Activated CD4-positive, alpha-beta T cell treated with anti-CD3 and anti-CD28 coated beads for 36 hours (primary cell): Measurements from ENCODE around the gene TMC6. TPM values are rescaled to one million over a fixed set of nuclear protein-coding genes. Genes with fewer than 3 reads are reported as not detected.
A peak's percentile ranks its signal among the peaks of the same experiment; 100 is the strongest.
"Not testable (repeated sequence)": the region's sequence is repeated elsewhere in the genome, so short reads cannot be mapped to it uniquely, and the experiment has no call there.

Experiments used
- ATAC-seq: fragments of 200-7000 bp; cut with Tn5 transposase; one replicate; pipeline ENCODE4 v1.10.0; 2021; ENCODE audit warnings: mild to moderate bottlenecking, moderate library complexity
- CTCF ChIA-PET: fragments of 350-600 bp; sonication (Branson Sonifier 250); formaldehyde crosslinking; loops from one replicate; lab custom pipeline; 2021; ENCODE audit warnings: antibody characterized with exemption; lab: Charles Lee
- POLR2A ChIA-PET: fragments of 350-600 bp; sonication (Branson Sonifier 250); formaldehyde crosslinking; loops from one replicate; lab custom pipeline; 2021; ENCODE audit warnings: antibody characterized with exemption, inconsistent platforms; lab: Charles Lee
- DNase-seq: peaks from one replicate; pipeline ENCODE4 v3.0.0-alpha.2; 2020
- H3K27ac Mint-ChIP-seq: one replicate; pipeline ENCODE4 v1.8.0; 2021; ENCODE audit warnings: mixed read lengths
- H3K27me3 Mint-ChIP-seq: one replicate; pipeline ENCODE4 v1.8.0; 2021; ENCODE audit warnings: mixed read lengths
- H3K36me3 Mint-ChIP-seq: one replicate; pipeline ENCODE4 v1.8.0; 2021; ENCODE audit warnings: low read depth, mixed read lengths
- H3K4me1 Mint-ChIP-seq: one replicate; pipeline ENCODE4 v1.8.0; 2021; ENCODE audit warnings: mixed read lengths
- H3K4me3 Mint-ChIP-seq: one replicate; pipeline ENCODE4 v1.8.0; 2021; ENCODE audit warnings: mild to moderate bottlenecking, moderate library complexity, mixed read lengths
- H3K9me3 Mint-ChIP-seq: one replicate; pipeline ENCODE4 v1.8.0; 2021; ENCODE audit warnings: low read depth, mixed read lengths
- intact Hi-C, 2 experiments: fragments of 100-400 bp; cut with DNase I in 1 of 2; cut with micrococcal nuclease in 1 of 2; formaldehyde crosslinking; loops; one replicate each; pipeline versions ENCODE4 v1.14.2 to v1.15.1; 2022 to 2024; cut with DNase I, micrococcal nuclease
- total RNA-seq, 2 experiments: library from RNA; stranded (reverse); gene quantifications; one replicate each; pipeline ENCODE4 v1.2.3, GENCODE V29; 2021

TMC6 gene
- total RNA-seq, 2 experiments from 2014 or later: 138 to 145 TPM

DNA sequence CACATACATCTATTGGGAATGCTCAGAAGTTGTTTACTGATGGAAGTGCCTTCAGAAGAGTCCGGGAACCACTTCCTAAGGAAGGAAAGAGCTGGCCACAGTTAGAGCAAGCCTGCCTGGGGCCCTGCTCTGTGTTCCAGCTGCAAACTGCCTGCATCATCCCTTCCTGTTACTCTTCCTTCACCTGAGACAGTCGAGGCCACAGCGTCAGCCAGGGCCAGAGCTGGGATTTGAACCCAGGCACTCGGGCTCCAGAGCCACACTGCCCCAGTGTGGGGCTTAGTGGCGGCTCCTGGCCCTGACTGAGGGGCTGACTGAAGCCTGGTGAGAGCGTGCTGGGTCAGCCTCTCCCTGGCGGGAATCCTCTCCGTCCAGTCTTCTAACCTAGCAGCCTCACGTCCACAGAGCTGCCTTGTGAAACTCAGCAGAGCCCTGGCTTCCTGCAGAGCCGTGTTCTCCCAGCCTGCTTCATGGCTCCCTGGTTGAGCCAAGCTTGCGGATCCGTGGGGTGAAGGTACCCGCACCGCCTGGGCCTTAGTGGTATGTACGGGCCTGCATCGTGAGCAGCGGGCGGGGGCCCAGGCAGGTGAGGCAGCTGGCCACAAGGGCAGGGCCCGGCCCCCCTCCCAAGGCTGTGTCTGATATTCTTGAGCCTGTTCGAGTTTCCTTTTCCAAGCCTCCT is 13.0 kb upstream of the TMC6 start:
- Mint-ChIP-seq H3K9me3 (no peaks in the 10 kb centered on the region), H3K4me3 (no peak overlapping the region), H3K36me3 (peaks cover 30% of the 10 kb centered on the region), H3K27me3 (no peaks in the 10 kb centered on the region), H3K27ac (no peak overlapping the region), H3K4me1 (peaks cover 54% of the 10 kb centered on the region)
- ChIA-PET CTCF (interaction anchor here (0.5 kb wide), 1 partner anchor 128 kb away, joined by 3 read pairs; no protein-coding TSS in a partner anchor), POLR2A (no interaction called here)
- DNase-seq (no peak), ATAC-seq (no peak)
- intact Hi-C loops: loop anchor here in 1 of 2 experiments (2.0 kb wide), 1 partner anchor 27 kb away; the partner anchor contains the start of gene SYNGR2

GRCh38 chr17:78140169-78141051 is 11.9 kb upstream of the TMC6 start:
- Mint-ChIP-seq H3K9me3 (no peaks in the 10 kb centered on the region), H3K27ac (peak overlapping the region; percentile 75), H3K27me3 (no peaks in the 10 kb centered on the region), H3K36me3 (peaks cover 42% of the 10 kb centered on the region), H3K4me1 (peaks cover 61% of the 10 kb centered on the region), H3K4me3 (peak overlapping the region; percentile 34)
- DNase-seq (peak; percentile 99), ATAC-seq (peak; percentile 91)
- intact Hi-C loops: loop anchor here (1.0 to 2.0 kb wide), 6 partner anchors 8 to 74 kb away; partner anchors contain the start of genes AFMID (in 2 of the 2), SYNGR2 (in 2 of the 2), TK1 (in 2 of the 2) and BIRC5 (in 1 of the 2)
- ChIA-PET CTCF (interaction anchor here (0.6 to 2.5 kb wide), 8 partner anchors 10 to 305 kb away, joined by 3 to 13 read pairs (median 4); partner anchors contain the start of gene TMC8), POLR2A (interaction anchor here (0.6 to 1.3 kb wide), 3 partner anchors 15 to 281 kb away, joined by 3 read pairs; no protein-coding TSS in a partner anchor)

- peak overlapping the region; percentile 75 for H3K27ac Mint-ChIP-seq
- ATAC-seq, H3K9me3 Mint-ChIP-seq, DNase-seq, H3K27me3 Mint-ChIP-seq: not testable (repeated sequence)
- H3K36me3 Mint-ChIP-seq: peaks cover 46% of the 10 kb centered on the region
- ChIA-PET CTCF (interaction anchor here (0.6 to 2.5 kb wide), 6 partner anchors 10 to 306 kb away, joined by 3 to 13 read pairs (median 4); partner anchors contain the start of gene TMC8), POLR2A (interaction anchor here (0.7 to 1.3 kb wide), 2 partner anchors 15 to 19 kb away, joined by 3 read pairs; no protein-coding TSS in a partner anchor)
- peaks cover 66% of the 10 kb centered on the region for H3K4me1 Mint-ChIP-seq
- intact Hi-C loops: loop anchor here (1.0 to 2.0 kb wide), 6 partner anchors 8 to 74 kb away; partner anchors contain the start of genes AFMID (in 2 of the 2), SYNGR2 (in 2 of the 2), TK1 (in 2 of the 2) and BIRC5 (in 1 of the 2)
- H3K4me3 Mint-ChIP-seq: peak overlapping the region; percentile 34
These were observed 11.3 kb upstream of the TMC6 start for GRCh38 chr17:78139861-78140168.

DNA sequence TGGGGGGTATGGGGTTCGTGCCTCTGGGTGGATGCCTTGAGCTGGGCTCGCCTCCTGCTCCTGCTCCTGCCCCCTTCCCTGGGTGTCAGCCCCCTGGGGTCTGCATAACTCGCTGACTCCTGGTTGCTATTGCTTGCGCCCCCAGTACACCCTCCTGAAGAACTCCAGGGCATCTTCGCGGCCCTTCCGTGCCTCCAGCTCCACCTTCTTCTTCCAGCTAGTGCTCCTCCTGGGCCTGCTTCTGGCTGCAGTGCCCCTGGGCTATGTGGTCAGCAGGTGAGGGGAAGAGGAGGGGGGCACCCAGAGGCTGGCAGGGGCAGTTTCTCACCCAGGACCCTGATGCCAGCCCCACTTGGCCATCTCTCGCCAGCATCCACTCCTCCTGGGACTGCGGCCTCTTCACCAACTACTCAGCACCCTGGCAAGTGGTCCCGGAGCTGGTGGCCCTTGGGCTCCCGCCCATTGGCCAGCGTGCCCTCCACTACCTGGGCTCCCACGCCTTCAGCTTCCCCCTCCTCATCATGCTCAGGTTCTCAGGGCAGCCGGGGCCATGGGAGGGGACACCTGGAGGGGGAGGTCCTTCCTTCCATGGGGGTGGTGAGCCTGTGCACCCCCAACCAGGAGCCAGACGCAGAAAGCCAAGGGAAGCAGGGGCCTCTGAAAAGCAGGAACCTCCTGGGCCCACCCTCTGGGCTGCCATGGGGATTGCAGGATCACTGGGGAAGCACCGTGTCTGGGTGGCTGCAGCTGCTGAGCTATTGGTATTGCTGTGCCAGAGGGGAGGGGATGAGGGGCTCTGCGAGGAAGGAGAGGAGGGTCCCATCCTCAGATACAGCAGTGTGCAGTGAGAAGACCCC is 9.9 kb upstream of the TMC6 start:
- Mint-ChIP-seq H3K9me3 (no peaks in the 10 kb centered on the region), H3K4me3 (no peak overlapping the region), H3K27me3 (no peaks in the 10 kb centered on the region), H3K36me3 (peaks cover 60% of the 10 kb centered on the region), H3K4me1 (peaks cover 78% of the 10 kb centered on the region), H3K27ac (no peak overlapping the region)
- POLR2A ChIA-PET: interaction anchor here (0.6 kb wide), 2 partner anchors 55 to 691 kb away, joined by 3 read pairs; no protein-coding TSS in a partner anchor
- no peak for ATAC-seq
- intact Hi-C loops: no loop called here
- no peak for DNase-seq
- CTCF ChIA-PET: interaction anchor here (0.7 to 5.8 kb wide), 8 partner anchors 8 to 38 kb away, joined by 3 to 42 read pairs (median 10); partner anchors contain the start of gene TMC8

DNA sequence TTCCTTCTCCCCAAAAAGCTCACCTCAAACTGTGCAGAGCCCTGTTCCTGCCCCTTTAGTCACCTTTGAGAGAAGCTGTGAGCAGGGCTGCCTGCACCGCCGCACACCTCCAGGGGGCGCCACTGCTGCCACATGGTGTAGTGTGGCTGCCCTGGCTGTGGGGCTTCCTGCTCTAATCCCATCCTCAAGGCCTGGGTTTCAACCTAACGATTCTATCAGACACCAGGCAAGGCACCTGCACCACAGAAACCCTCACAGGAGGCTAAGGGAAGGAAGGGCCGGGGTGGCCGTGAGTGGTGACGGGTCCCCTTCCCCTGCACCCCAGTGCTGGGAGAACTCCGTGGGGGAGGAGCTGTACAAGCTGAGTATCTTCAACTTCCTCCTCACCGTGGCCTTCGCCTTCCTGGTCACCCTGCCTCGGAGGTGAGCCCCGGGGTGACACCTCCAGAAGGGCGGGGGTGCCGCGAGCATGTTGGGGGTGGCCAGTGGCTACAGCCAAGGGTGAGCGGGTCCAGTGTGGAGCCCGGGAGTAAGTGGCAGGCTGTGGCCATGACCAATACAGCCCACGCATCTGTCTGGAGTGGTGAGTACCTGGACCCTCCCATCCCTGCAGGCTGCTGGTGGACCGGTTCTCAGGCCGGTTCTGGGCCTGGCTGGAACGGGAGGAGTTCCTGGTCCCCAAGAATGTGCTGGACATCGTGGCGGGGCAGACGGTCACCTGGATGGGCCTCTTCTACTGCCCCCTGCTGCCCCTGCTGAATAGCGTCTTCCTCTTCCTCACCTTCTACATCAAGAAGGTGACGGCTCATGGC is 9.0 kb upstream of the TMC6 start:
- Mint-ChIP-seq H3K4me3 (no peak overlapping the region), H3K27me3 (no peaks in the 10 kb centered on the region), H3K27ac (peak overlapping the region; percentile 31), H3K36me3 (peaks cover 65% of the 10 kb centered on the region), H3K4me1 (peaks cover 82% of the 10 kb centered on the region), H3K9me3 (no peaks in the 10 kb centered on the region)
- CTCF ChIA-PET: interaction anchor here (0.7 to 5.8 kb wide), 7 partner anchors 10 to 39 kb away, joined by 3 to 42 read pairs (median 4); no protein-coding TSS in a partner anchor
- peak; percentile 74 for DNase-seq
- no peak for ATAC-seq
- intact Hi-C loops: no loop called here
- POLR2A ChIA-PET: interaction anchor here (0.6 kb wide), 1 partner anchor 690 kb away, joined by 3 read pairs; no protein-coding TSS in a partner anchor

- DNase-seq (no peak), ATAC-seq (no peak)
- peak overlapping the region; percentile 63 for H3K27ac Mint-ChIP-seq
- H3K27me3 Mint-ChIP-seq: no peaks in the 10 kb centered on the region
- H3K4me1 Mint-ChIP-seq: peaks cover 69% of the 10 kb centered on the region
- H3K36me3 Mint-ChIP-seq: peaks cover 58% of the 10 kb centered on the region
- POLR2A ChIA-PET: interaction anchor here (1.1 kb wide), 1 partner anchor 8 kb away, joined by 3 read pairs; no protein-coding TSS in a partner anchor
- CTCF ChIA-PET: interaction anchor here (0.7 to 5.8 kb wide), 16 partner anchors 9 to 782 kb away, joined by 3 to 42 read pairs (median 4); no protein-coding TSS in a partner anchor
- no peak overlapping the region for H3K4me3 Mint-ChIP-seq
- intact Hi-C loops: loop anchor here in 1 of 2 experiments (2.0 kb wide), 1 partner anchor 15 kb away; no protein-coding TSS in a partner anchor
- no peaks in the 10 kb centered on the region for H3K9me3 Mint-ChIP-seq
These were observed 7.4 kb upstream of the TMC6 start for GRCh38 chr17:78135858-78136500.

- no peak overlapping the region for H3K4me3 Mint-ChIP-seq
- ChIA-PET POLR2A (interaction anchor here (0.9 to 1.6 kb wide), 3 partner anchors 9 to 10 kb away, joined by 3 to 5 read pairs (median 3); no protein-coding TSS in a partner anchor), CTCF (interaction anchor here (0.6 to 5.8 kb wide), 18 partner anchors 10 to 832 kb away, joined by 3 to 42 read pairs (median 4); no protein-coding TSS in a partner anchor)
- no peaks in the 10 kb centered on the region for H3K27me3 Mint-ChIP-seq
- ATAC-seq (no peak), DNase-seq (no peak)
- H3K4me1 Mint-ChIP-seq: peaks cover 69% of the 10 kb centered on the region
- H3K36me3 Mint-ChIP-seq: peaks cover 58% of the 10 kb centered on the region
- H3K27ac Mint-ChIP-seq: no peak overlapping the region
- intact Hi-C loops: loop anchor here (1.0 to 5.0 kb wide), 5 partner anchors 14 to 117 kb away; partner anchors contain the start of gene SYNGR2 (in 1 of the 2)
- no peaks in the 10 kb centered on the region for H3K9me3 Mint-ChIP-seq
These were observed 6.4 kb upstream of the TMC6 start for GRCh38 chr17:78134899-78135385.

- H3K36me3 Mint-ChIP-seq: peaks cover 56% of the 10 kb centered on the region
- H3K4me1 Mint-ChIP-seq: peaks cover 72% of the 10 kb centered on the region
- peak overlapping the region; percentile 73 for H3K27ac Mint-ChIP-seq
- peak overlapping the region; percentile 94 for H3K4me3 Mint-ChIP-seq
- intact Hi-C loops: loop anchor here (1.0 to 5.0 kb wide), 6 partner anchors 13 to 647 kb away; partner anchors contain the start of gene SYNGR2 (in 1 of the 2)
- peak; percentile 21 for ATAC-seq
- no peaks in the 10 kb centered on the region for H3K27me3 Mint-ChIP-seq
- no peaks in the 10 kb centered on the region for H3K9me3 Mint-ChIP-seq
- peak; percentile 88 for DNase-seq
- ChIA-PET POLR2A (interaction anchor here (0.9 to 1.6 kb wide), 3 partner anchors 9 to 10 kb away, joined by 3 to 5 read pairs (median 3); no protein-coding TSS in a partner anchor), CTCF (interaction anchor here (0.6 to 5.8 kb wide), 15 partner anchors 9 to 831 kb away, joined by 3 to 42 read pairs (median 4); no protein-coding TSS in a partner anchor)
These were observed 5.7 kb upstream of the TMC6 start for GRCh38 chr17:78133971-78134898.
